Measurements from ENCODE around the gene GRM4.

DNA sequence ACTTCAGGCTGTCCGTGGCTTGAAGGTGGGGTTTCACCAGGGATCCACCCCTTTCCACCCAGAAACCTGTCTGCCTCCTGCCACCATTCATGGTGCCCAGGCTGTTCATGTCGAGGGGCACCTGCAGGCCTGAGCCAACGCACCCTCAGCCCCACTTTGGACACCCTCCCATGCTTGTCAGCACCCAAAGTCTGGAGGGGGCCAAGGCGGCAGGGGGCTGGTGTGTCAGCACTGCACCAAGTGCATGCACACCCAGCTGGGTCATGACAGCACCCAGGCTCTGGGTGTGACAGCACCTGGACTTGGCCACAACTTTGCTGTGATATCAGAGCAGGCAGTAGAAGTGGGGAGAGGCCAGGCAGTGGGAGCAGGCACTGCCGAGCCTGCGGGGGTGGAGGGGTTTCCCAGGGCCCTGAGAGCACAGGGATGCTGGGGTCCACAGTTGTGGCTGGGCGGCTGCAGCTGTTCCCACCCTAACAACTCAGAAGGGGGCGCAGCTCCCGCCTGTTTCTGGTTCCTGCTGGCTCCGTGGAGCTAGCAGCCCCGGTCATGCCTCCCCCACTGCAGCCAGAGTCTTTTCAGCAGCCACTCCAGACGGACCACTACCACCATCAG is 33.3 kb upstream of the GRM4 start:
- TF ChIP-seq, protein P1, sequence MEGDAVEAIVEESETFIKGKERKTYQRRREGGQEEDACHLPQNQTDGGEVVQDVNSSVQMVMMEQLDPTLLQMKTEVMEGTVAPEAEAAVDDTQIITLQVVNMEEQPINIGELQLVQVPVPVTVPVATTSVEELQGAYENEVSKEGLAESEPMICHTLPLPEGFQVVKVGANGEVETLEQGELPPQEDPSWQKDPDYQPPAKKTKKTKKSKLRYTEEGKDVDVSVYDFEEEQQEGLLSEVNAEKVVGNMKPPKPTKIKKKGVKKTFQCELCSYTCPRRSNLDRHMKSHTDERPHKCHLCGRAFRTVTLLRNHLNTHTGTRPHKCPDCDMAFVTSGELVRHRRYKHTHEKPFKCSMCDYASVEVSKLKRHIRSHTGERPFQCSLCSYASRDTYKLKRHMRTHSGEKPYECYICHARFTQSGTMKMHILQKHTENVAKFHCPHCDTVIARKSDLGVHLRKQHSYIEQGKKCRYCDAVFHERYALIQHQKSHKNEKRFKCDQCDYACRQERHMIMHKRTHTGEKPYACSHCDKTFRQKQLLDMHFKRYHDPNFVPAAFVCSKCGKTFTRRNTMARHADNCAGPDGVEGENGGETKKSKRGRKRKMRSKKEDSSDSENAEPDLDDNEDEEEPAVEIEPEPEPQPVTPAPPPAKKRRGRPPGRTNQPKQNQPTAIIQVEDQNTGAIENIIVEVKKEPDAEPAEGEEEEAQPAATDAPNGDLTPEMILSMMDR (IDR thresholded peaks at IDR 0.05) = no peak
- TF ChIP-seq POLR2A (IDR thresholded peaks at IDR 0.05) = no peak
